HAP-1 (cell line): ENCODE data around the gene MOB3C.

ENCODE experiments used
- DNase-seq, 2 experiments: peaks; one replicate each; pipeline ENCODE4 v3.0.0-alpha.2; 2016 to 2020; ENCODE audit warnings: low spot score in 2 of 2
- H3K27me3 ChIP-seq: fragments of 250-450 bp; sonication (Bioruptor Pico); 2 replicates; pipeline ENCODE4 v1.5.1; 2020; ENCODE audit warnings: low read depth, mild to moderate bottlenecking, moderate library complexity
- H3K36me3 ChIP-seq: fragments of 250-450 bp; sonication (Bioruptor Pico); replicated peaks from 2 replicates; pipeline ENCODE4 v1.5.1; 2020; ENCODE audit warnings: mild to moderate bottlenecking
- H3K4me1 ChIP-seq: fragments of 250-450 bp; sonication (Bioruptor Pico); 2 replicates; pipeline ENCODE4 v1.5.1; 2020; ENCODE audit warnings: mild to moderate bottlenecking
- H3K4me3 ChIP-seq: fragments of 250-450 bp; sonication (Bioruptor Pico); 2 replicates; pipeline ENCODE4 v1.5.1; 2020; ENCODE audit warnings: mild to moderate bottlenecking, moderate library complexity
- H3K9me3 ChIP-seq: fragments of 250-450 bp; sonication (Bioruptor Pico); 2 replicates; pipeline ENCODE4 v1.5.1; 2020; ENCODE audit warnings: mild to moderate bottlenecking, moderate library complexity
- in situ Hi-C: fragments of 300-500 bp; cut with MboI; formaldehyde crosslinking; loops from 3 replicates; pipeline ENCODE4 v1.14.3; 2020; ENCODE audit warnings: low sequenced_read_pairs, inconsistent platforms, mixed read lengths

The MOB3C gene

DNA sequence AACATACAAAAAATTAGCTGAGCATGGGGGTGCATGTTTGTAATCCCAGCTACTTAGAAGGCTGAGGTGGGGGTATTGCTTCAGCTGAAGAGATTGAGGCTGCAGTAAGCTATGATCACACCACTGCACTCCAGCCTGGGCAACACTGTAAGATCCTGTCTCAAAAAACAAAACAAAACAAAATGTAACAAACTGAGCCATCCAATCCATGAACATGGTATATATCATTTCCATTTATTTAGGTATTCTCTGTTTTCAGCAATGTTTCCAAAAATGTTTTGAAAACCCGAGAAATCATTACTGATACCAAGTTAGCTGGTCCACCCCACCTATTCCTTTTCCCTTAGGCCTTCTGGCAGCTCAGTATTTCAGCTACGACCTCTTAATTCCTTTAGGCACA lies 33.2 kb upstream of the MOB3C start:
- in situ Hi-C loops, result no loop called here
- H3K9me3 ChIP-seq, result peaks cover 2% of the 10 kb centered on the region; the same call in 1 of the 2 replicates
- no peak overlapping the region for H3K4me3 ChIP-seq
- no peak for DNase-seq
- H3K27me3 ChIP-seq, result no peaks in the 10 kb centered on the region
- no peaks in the 10 kb centered on the region for H3K4me1 ChIP-seq
- H3K36me3 ChIP-seq, result peaks cover 26% of the 10 kb centered on the region

DNA sequence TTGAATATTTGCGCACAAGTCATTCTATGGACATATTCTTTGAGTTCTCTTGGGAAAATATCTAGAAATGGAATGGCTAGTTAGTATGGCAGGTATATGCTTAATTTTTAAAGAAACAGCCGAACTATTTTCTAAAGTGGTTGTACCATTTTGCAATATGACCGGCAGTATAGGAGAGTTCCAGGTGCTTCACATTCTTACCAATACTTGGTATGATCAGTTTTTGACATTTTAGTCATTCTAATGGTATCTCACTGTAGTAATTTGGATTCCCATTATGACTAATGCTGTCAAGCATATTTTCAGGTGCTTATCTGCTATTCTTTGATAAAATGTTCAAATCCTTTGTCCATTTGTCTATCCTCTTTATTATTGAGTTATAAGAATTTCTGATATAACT lies 31.0 kb upstream of the MOB3C start:
- no peaks in the 10 kb centered on the region for H3K4me1 ChIP-seq
- in situ Hi-C loops, result no loop called here
- DNase-seq, result no peak
- no peaks in the 10 kb centered on the region for H3K27me3 ChIP-seq
- no peak overlapping the region for H3K4me3 ChIP-seq
- H3K9me3 ChIP-seq, result peaks cover 2% of the 10 kb centered on the region; the same call in 1 of the 2 replicates
- peaks cover 24% of the 10 kb centered on the region for H3K36me3 ChIP-seq

DNA sequence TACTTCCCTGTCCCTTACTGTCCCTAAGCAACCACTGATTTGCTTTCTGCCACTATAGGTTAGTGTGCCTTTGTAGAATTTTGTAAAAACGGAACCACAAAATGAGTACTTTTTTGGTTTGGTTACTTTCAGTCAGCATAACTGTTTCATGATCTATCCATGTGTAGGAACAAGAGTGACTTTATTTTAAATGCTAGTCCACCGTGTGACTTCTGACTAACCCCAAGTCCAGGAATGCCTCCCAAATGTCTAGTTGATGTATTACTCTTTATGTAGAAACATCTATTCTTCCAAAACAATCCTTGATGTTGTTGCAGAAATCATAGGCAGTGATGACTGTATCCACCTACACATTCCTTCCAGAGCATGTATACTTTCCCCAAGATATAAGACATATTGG lies 30.2 kb upstream of the MOB3C start:
- H3K27me3 ChIP-seq, result no peaks in the 10 kb centered on the region
- peaks cover 2% of the 10 kb centered on the region; the same call in 1 of the 2 replicates for H3K9me3 ChIP-seq
- in situ Hi-C loops, result no loop called here
- H3K4me3 ChIP-seq, result no peak overlapping the region
- no peak for DNase-seq
- no peaks in the 10 kb centered on the region for H3K4me1 ChIP-seq
- peaks cover 29% of the 10 kb centered on the region for H3K36me3 ChIP-seq

DNA sequence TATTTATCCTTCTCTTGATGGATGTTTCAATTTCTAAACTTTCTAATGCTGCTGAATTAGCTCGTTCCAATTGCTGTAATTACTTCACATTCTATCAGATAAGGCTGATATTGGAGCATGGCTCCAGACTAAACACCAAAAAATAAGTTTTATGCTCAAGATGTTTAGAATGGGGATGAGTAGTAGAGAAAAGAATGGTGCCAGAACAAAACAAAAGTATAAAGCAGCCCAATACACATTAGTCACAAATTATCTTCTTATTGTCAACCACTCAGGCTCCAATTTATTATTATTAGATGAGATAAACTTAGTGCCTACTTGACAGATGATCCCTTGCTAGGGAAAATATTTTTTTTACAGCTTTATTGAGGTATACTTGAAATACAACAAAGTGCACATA lies 29.7 kb upstream of the MOB3C start:
- Histone ChIP-seq H3K4me3 (no peak overlapping the region), H3K9me3 (peaks cover 2% of the 10 kb centered on the region; the same call in 1 of the 2 replicates), H3K36me3 (peaks cover 28% of the 10 kb centered on the region), H3K27me3 (no peaks in the 10 kb centered on the region), H3K4me1 (no peaks in the 10 kb centered on the region)
- DNase-seq, result no peak
- in situ Hi-C loops, result no loop called here

DNA sequence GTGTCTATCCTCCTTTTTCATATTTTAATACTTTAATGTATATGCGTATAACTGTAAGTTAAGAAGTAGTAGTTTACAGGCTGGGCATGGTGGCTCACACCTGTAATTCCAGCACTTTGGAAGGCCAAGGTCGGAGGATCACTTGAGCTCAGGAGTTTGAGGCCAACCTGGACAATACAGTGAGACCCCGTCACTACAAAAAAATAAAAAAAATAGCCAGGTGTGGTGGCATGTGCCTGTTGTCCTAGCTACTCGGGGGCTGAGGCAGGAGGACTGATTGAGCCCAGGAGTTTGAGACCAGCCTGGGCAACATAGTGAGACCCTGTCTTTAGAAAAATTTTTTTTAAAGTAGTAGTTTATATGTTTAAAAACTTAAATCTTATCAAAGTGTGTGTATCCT lies 29.2 kb upstream of the MOB3C start:
- H3K36me3 ChIP-seq, result peaks cover 25% of the 10 kb centered on the region
- DNase-seq, result no peak
- no peak overlapping the region for H3K4me3 ChIP-seq
- H3K4me1 ChIP-seq, result no peaks in the 10 kb centered on the region
- peaks cover 2% of the 10 kb centered on the region; the same call in 1 of the 2 replicates for H3K9me3 ChIP-seq
- no peaks in the 10 kb centered on the region for H3K27me3 ChIP-seq
- in situ Hi-C loops, result no loop called here

DNA sequence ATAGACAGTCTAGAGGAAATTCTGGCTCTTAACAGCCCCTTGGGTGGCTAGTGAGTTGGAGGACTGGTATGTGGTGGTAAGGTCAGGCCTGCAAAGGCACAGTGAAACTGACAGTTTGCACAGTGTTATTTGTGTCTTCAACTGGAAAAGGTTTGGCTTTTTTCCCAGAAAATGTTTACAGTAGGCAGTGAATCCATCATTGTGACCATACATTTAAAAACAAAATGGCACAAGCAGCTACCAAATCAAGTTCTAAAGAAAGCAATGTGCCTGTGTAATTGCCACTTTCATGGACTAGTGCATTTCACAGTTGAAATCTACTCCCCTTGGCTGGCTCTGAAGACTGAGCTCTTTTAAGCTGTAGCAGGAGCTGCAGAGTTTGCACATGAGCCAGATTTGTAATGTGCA lies 26.8 kb upstream of the MOB3C start:
- Histone ChIP-seq H3K9me3 (peaks cover 2% of the 10 kb centered on the region; the same call in 1 of the 2 replicates), H3K27me3 (no peaks in the 10 kb centered on the region), H3K36me3 (peaks cover 11% of the 10 kb centered on the region), H3K4me1 (no peaks in the 10 kb centered on the region), H3K4me3 (no peak overlapping the region)
- in situ Hi-C loops, result no loop called here
- DNase-seq, result no peak

DNA sequence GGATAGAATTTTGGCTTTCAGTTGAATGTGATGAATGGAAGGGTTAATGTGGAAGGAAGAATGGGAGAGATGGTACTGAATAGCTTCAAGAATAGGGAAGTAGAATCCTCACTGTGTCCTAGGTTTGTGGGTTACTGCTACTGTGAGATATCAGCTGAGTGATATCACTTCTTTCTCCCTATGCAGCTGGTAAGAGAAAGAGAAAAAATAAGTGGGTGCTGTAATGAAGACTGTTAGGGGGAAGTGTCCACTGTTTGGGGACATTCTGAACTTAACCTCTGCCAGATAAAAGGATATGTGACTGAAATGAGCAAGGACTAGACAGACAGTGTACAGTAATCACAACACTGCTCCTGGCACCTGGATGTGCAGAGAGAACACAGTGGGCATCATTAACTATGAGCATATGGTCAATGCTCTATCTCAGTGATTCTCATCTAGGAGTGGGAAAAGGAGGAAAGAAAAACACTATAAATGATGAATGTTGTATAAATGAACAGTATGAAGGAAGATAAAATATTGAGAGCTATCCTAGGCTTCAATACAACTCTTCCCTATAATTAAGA lies 25.6 kb upstream of the MOB3C start:
- no peaks in the 10 kb centered on the region for H3K4me1 ChIP-seq
- H3K36me3 ChIP-seq, result peaks cover 6% of the 10 kb centered on the region
- in situ Hi-C loops, result no loop called here
- DNase-seq, result no peak
- H3K4me3 ChIP-seq, result no peak overlapping the region
- peaks cover under 1% of the 10 kb centered on the region; the same call in 1 of the 2 replicates for H3K9me3 ChIP-seq
- no peaks in the 10 kb centered on the region for H3K27me3 ChIP-seq

DNA sequence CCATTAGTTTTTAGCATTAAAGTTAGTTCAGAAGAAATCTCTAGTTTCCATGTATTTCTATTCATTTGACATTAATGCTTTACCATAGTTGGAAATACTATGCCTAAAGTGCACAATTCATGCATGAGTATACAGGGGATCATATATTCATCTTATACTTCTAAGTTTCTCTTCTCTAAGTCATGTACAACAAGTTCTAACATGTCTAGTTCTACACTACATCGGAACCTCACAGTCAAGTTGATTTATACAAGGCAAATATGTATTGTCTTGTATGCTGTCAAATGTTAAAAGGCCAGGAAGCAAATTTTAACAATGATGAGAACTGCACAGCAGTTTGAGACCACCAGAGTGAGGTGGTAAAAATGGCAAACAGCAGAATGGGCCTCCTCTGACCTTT lies 22.9 kb upstream of the MOB3C start:
- Histone ChIP-seq H3K4me1 (no peaks in the 10 kb centered on the region), H3K36me3 (peaks cover 20% of the 10 kb centered on the region), H3K4me3 (no peak overlapping the region), H3K27me3 (no peaks in the 10 kb centered on the region), H3K9me3 (no peaks in the 10 kb centered on the region)
- DNase-seq, result no peak
- in situ Hi-C loops, result no loop called here

DNA sequence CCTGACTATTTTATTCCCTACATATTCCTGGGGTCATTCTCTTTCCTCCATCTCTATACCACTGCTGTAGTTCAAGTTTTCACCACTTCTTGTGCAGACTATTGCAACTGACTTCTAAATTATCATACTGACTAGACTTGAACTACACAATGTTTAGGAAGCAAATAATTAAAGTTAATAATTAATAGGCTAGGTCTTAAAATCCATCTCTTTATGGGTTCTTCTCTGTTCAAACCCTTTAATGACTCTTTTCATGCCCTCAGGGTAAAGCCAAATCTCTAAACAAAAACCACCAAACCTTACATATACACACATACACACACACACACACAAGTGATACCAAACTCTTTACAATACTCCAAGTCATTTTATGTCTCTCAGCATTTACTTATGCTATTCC lies 22.3 kb upstream of the MOB3C start:
- in situ Hi-C loops, result no loop called here

DNA sequence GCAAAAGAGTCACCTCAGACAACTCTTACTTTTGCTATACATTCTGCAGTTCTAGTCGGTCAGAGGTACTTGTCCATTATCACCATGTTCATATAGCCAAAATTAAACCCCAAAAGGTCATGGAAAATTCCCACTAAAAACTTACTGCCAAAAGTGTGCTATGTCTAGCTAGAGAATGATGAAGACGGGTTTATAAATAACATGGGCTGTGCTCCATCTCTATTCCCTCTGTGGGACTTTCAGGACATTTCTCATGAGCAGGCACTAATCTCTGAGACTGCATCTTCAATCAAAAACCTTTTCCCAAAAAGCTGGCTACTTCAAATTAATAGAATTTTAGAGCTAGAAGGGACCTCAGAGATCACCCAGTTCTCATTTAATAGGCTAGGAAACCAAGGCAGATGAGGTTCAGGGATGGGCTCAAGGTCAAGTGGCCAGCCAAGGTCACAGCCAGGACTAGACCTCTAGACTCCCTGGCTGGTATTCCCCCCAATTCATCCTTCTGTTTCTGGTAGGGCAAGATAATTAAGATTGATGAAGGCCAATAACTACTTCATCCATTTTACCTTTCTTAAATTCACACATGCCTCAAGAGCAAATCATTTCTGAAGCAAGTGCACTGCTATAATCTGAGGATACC lies 21.0 kb upstream of the MOB3C start:
- Histone ChIP-seq H3K4me1 (no peaks in the 10 kb centered on the region), H3K36me3 (peaks cover 22% of the 10 kb centered on the region), H3K9me3 (no peaks in the 10 kb centered on the region), H3K27me3 (no peaks in the 10 kb centered on the region), H3K4me3 (no peak overlapping the region)
- in situ Hi-C loops, result no loop called here
- DNase-seq, result no peak

More for the DNA sequence above, 22.3 kb upstream of the MOB3C start:
- H3K9me3 ChIP-seq, result no peaks in the 10 kb centered on the region
- no peaks in the 10 kb centered on the region for H3K27me3 ChIP-seq
- no peak overlapping the region for H3K4me3 ChIP-seq
- peaks cover 22% of the 10 kb centered on the region for H3K36me3 ChIP-seq
- no peaks in the 10 kb centered on the region for H3K4me1 ChIP-seq
- no peak for DNase-seq

DNA sequence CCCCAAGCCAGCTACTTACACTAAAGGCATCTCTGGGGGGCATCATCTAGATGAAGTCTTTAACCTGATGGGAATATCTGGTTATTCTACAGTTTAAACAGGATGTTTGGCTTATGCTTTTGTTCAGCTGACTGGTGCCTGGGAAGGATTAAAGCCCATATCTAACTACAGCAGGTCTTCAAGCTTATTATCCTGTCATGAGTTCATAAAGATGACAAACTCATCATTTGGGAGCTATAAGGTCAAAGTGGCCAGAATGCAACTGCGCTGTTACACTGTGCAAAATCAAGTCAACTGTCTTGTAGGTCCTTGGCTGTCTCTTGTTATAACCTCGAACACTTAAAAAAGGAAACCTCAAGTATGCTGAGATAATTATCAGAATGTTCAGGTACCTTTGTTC lies 18.6 kb upstream of the MOB3C start:
- H3K9me3 ChIP-seq, result no peaks in the 10 kb centered on the region
- H3K36me3 ChIP-seq, result peaks cover 24% of the 10 kb centered on the region
- H3K27me3 ChIP-seq, result no peaks in the 10 kb centered on the region
- in situ Hi-C loops, result no loop called here
- H3K4me1 ChIP-seq, result no peaks in the 10 kb centered on the region
- no peak overlapping the region for H3K4me3 ChIP-seq
- DNase-seq, result no peak

DNA sequence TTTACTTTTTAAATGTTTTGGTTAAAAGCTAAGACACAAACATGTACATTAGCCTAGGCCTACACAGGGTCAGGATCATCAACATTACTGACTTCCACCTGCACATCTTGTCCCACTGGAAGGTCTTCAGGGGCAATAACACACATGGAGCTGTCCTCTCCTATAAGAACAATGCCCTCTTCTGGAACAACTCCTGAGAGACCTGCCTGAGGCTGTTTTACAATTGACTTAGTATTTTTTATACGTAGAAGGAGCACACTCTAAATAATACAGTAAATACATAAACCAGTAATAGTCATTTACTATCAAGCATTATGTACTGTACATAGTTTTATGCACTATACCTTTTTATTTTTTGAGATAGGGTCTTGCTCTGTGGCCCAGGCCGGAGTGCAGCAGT lies 14.1 kb upstream of the MOB3C start:
- no peak overlapping the region for H3K4me3 ChIP-seq
- in situ Hi-C loops, result no loop called here
- no peak for DNase-seq
- no peaks in the 10 kb centered on the region for H3K27me3 ChIP-seq
- H3K36me3 ChIP-seq, result peaks cover 24% of the 10 kb centered on the region
- no peaks in the 10 kb centered on the region for H3K9me3 ChIP-seq
- no peaks in the 10 kb centered on the region for H3K4me1 ChIP-seq

DNA sequence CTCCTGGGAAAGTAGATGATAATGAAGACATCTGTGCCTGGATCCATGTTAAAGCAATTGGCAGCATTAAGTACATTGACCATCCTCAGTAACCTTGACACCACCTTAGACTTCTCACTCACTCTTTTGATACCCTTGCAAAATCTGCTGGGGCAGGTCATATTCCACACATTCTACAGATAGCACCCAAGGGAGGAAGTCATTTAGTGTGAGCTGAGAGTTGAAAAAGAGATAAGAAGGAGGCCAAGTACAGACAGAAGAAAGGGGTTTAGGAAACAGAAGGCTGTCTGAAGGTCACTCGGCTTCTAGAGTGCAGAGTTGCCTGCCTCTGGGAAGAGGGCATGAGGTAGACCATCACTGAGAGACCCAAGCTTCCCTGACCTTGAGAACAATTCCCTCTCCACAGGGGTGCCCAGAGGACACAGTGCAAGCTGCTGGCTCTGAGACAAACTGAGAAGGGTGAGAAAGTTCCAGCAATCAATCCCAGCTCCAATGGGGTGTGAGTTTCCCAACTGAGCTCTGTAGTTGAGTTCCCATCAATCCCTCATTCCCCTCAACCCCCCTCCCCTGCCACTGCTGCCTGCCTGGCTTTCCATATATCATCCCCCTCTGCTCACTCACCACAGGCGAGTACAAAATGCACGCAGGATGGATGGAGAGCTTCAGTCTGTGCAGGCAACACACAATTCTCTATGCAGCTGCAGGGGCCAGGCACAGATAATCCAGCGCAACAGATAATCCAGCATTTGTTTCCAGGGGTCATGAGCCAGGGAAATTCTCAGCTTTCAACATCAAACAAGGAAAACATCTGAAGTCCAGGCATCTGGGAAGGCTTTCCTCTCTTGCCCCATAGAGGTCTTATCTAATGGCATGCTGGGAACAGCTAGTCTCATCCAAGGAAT lies 7.4 kb upstream of the MOB3C start:
- no peak for DNase-seq
- in situ Hi-C loops, result no loop called here
- no peak overlapping the region for H3K4me3 ChIP-seq
- no peaks in the 10 kb centered on the region; the same call in 1 of the 2 replicates for H3K4me1 ChIP-seq
- no peaks in the 10 kb centered on the region for H3K36me3 ChIP-seq
- H3K9me3 ChIP-seq, result no peaks in the 10 kb centered on the region
- H3K27me3 ChIP-seq, result no peaks in the 10 kb centered on the region

DNA sequence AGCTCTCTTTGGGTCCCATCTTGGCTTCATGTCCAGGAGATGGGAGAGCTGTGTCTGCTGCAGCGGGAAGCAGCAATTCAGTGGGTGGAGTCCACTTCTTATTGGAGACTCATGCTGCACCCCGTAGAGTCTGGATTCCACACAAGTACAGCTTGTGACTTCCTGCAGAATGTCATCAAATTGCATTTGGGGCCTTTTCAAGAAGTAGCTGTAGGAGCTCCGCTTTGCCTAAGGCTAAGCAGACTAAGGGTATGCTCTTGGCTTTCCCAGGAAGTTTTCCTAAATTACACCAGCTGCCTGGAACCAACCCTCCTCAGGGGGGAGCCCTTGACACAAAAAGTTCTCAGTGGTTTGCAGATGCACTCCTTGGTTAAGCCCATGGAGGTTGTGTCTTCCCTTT lies 5.7 kb upstream of the MOB3C start:
- H3K4me1 ChIP-seq, result no peaks in the 10 kb centered on the region; the same call in 1 of the 2 replicates
- in situ Hi-C loops, result no loop called here
- no peaks in the 10 kb centered on the region for H3K36me3 ChIP-seq
- H3K4me3 ChIP-seq, result no peak overlapping the region
- DNase-seq, result peak in 1 of 2 experiments; percentile 41
- no peaks in the 10 kb centered on the region for H3K9me3 ChIP-seq
- H3K27me3 ChIP-seq, result no peaks in the 10 kb centered on the region
